Loucy (cell line): Measurements from ENCODE around the gene CLDN3.

Experiments used
- H2AFZ ChIP-seq: fragments of 200-600 bp; sonication (generic); 2 replicates; pipeline ENCODE4 v1.6.0; 2016; ENCODE audit warnings: antibody characterized with exemption, mild to moderate bottlenecking, low read length, moderate library complexity
- H3F3A ChIP-seq: fragments of 200-600 bp; 2 replicates; pipeline ENCODE4 v1.6.0; 2016; ENCODE audit warnings: antibody characterized with exemption, low read depth, mild to moderate bottlenecking
- H3K27me3 ChIP-seq: fragments of 200-600 bp; sonication (generic); 2 replicates; pipeline ENCODE4 v1.6.1; 2014; ENCODE audit warnings: low read length, mild to moderate bottlenecking; ENCODE audit not compliant: insufficient read depth, poor library complexity, severe bottlenecking
- H3K36me3 ChIP-seq: fragments of 200-600 bp; sonication (generic); 2 replicates; pipeline ENCODE4 v1.6.1; 2016; ENCODE audit warnings: low read length; ENCODE audit not compliant: insufficient read depth
- H3K4me1 ChIP-seq: fragments of 200-600 bp; sonication (generic); 2 replicates; pipeline ENCODE4 v1.5.1; 2014; ENCODE audit warnings: low read length, mild to moderate bottlenecking; ENCODE audit not compliant: insufficient read depth, poor library complexity, severe bottlenecking
- H3K4me2 ChIP-seq: fragments of 200-600 bp; sonication (generic); 2 replicates; pipeline ENCODE4 v1.6.0; 2014; ENCODE audit warnings: antibody characterized with exemption, low read length, low read depth, mild to moderate bottlenecking; ENCODE audit not compliant: poor library complexity, severe bottlenecking
- H3K4me3 ChIP-seq: fragments of 200-600 bp; sonication (generic); 2 replicates; pipeline ENCODE4 v1.5.1; 2014; ENCODE audit warnings: low read length, mild to moderate bottlenecking, mixed read lengths; ENCODE audit not compliant: poor library complexity, severe bottlenecking
- H3K79me2 ChIP-seq: fragments of 200-600 bp; sonication (generic); 2 replicates; pipeline ENCODE4 v1.6.1; 2014; ENCODE audit warnings: low read length; ENCODE audit not compliant: insufficient read depth
- H3K9ac ChIP-seq: fragments of 200-600 bp; sonication (generic); 2 replicates; pipeline ENCODE4 v1.6.0; 2014; ENCODE audit warnings: mild to moderate bottlenecking, low read depth, low read length, moderate library complexity; ENCODE audit not compliant: poor library complexity, severe bottlenecking
- H3K9me2 ChIP-seq: fragments of 200-600 bp; sonication (generic); replicated peaks from 2 replicates; pipeline ENCODE4 v1.6.1; 2016; ENCODE audit warnings: low read depth, low read length, mixed read lengths
- H3K9me3 ChIP-seq: fragments of 200-600 bp; sonication (generic); 2 replicates; pipeline ENCODE4 v1.6.1; 2014; ENCODE audit warnings: mild to moderate bottlenecking, antibody characterized with exemption, low read length, low read depth; ENCODE audit not compliant: insufficient read depth
- H4K20me1 ChIP-seq: fragments of 200-600 bp; sonication (generic); 2 replicates; pipeline ENCODE4 v1.6.0; 2014; ENCODE audit warnings: antibody characterized with exemption, low read length, mild to moderate bottlenecking; ENCODE audit not compliant: insufficient read depth, poor library complexity, severe bottlenecking
- CTCF ChIP-seq: fragments of 200-600 bp; sonication (generic); conservative IDR thresholded peaks from 2 replicates; pipeline ENCODE4 v1.5.1; 2014; ENCODE audit warnings: mild to moderate bottlenecking, antibody characterized with exemption, low read length
- EZH2phosphoT487 ChIP-seq: fragments of 200-600 bp; IDR thresholded peaks from 2 replicates; pipeline ENCODE4 v1.6.1; 2018; ENCODE audit warnings: antibody characterized with exemption, mild to moderate bottlenecking, moderate library complexity, borderline replicate concordance

Gene CLDN3

GRCh38 chr7:73809467-73809951 is 39.4 kb upstream of the CLDN3 start:
- no peak overlapping the region for H2AFZ ChIP-seq
- H3K9me3 ChIP-seq = no peaks in the 10 kb centered on the region
- no peak for TF ChIP-seq CTCF
- no peak for TF ChIP-seq EZH2phosphoT487
- H3K36me3 ChIP-seq = no peaks in the 10 kb centered on the region
- no peaks in the 10 kb centered on the region for H3F3A ChIP-seq
- H3K4me3 ChIP-seq = no peak overlapping the region
- H3K4me2 ChIP-seq = no peak overlapping the region
- H3K9me2 ChIP-seq = no peaks in the 10 kb centered on the region
- H3K9ac ChIP-seq = no peak overlapping the region
- H4K20me1 ChIP-seq = no peaks in the 10 kb centered on the region
- no peaks in the 10 kb centered on the region for H3K27me3 ChIP-seq
- no peaks in the 10 kb centered on the region for H3K4me1 ChIP-seq
- no peaks in the 10 kb centered on the region for H3K79me2 ChIP-seq

- H4K20me1 ChIP-seq = no peaks in the 10 kb centered on the region
- no peak overlapping the region for H2AFZ ChIP-seq
- H3K4me3 ChIP-seq = no peak overlapping the region
- no peaks in the 10 kb centered on the region for H3K9me3 ChIP-seq
- H3F3A ChIP-seq = no peaks in the 10 kb centered on the region
- TF ChIP-seq CTCF (no peak), EZH2phosphoT487 (no peak)
- H3K4me1 ChIP-seq = no peaks in the 10 kb centered on the region
- H3K9me2 ChIP-seq = no peaks in the 10 kb centered on the region
- H3K4me2 ChIP-seq = no peak overlapping the region
- no peaks in the 10 kb centered on the region for H3K27me3 ChIP-seq
- no peaks in the 10 kb centered on the region for H3K79me2 ChIP-seq
- H3K9ac ChIP-seq = no peak overlapping the region
- H3K36me3 ChIP-seq = no peaks in the 10 kb centered on the region
These were observed 32.4 kb upstream of the CLDN3 start for GRCh38 chr7:73802459-73802858.

- no peaks in the 10 kb centered on the region for H3K9me2 ChIP-seq
- H2AFZ ChIP-seq = no peak overlapping the region
- no peak for TF ChIP-seq EZH2phosphoT487
- no peak for TF ChIP-seq CTCF
- H4K20me1 ChIP-seq = no peaks in the 10 kb centered on the region
- H3F3A ChIP-seq = no peaks in the 10 kb centered on the region
- H3K4me1 ChIP-seq = no peaks in the 10 kb centered on the region
- no peaks in the 10 kb centered on the region for H3K27me3 ChIP-seq
- H3K4me2 ChIP-seq = no peak overlapping the region
- no peak overlapping the region for H3K4me3 ChIP-seq
- H3K9me3 ChIP-seq = no peaks in the 10 kb centered on the region
- H3K9ac ChIP-seq = no peak overlapping the region
- H3K79me2 ChIP-seq = no peaks in the 10 kb centered on the region
- no peaks in the 10 kb centered on the region for H3K36me3 ChIP-seq
These were observed 31.5 kb upstream of the CLDN3 start for GRCh38 chr7:73801577-73801976.
